ENCODE measurements around the gene C4B. TPM values are rescaled to one million over a fixed set of nuclear protein-coding genes. Genes with fewer than 3 reads are reported as not detected.
"Not testable (repeated sequence)": the region's sequence is repeated elsewhere in the genome, so short reads cannot be mapped to it uniquely, and the experiment has no call there.

C4B gene
- total RNA-seq, 2 experiments from 2014 or later, result 3.0 to 4.0 TPM

DNA sequence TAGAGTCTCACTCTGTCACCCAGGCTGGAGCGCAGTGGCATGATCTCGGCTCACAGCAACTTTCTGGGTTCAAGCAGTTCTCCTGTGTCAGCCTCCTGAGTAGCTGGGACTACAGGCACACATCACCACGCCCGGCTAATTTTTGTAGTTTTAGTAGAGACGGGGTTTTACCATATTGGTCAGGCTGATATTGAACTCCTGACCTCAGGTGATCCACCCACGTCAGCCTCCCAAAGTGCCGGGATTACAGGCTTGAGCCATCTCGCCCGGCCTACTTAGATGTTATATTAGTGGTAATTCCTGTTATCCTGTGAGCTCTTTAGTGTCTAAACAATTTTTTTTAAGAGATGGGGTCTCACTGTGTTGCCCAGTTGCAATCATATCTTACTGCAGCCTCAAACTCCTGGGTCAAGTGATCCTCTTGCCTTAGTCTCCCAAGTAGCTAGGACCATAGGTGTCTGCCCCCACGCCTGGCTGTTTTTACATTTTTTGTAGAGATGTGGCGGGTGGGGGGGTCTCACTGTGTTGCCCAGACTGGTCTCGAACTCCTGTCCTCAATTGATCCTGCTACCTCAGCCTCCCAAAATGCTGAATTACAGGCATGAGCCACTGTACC is 36.7 kb upstream of the C4B start:
- DNase-seq, result no peak
- Mint-ChIP-seq H3K27me3 (no peaks in the 10 kb centered on the region), H3K36me3 (ENCODE audit: low read depth) (peaks cover 10% of the 10 kb centered on the region), H3K9me3 (no peaks in the 10 kb centered on the region), H3K4me3 (no peak overlapping the region), H3K4me1 (ENCODE audit: low read depth) (peaks cover 27% of the 10 kb centered on the region), H3K27ac (peak overlapping the region; percentile 80)
- Histone ChIP-seq H3K27ac (ENCODE audit: low read depth in 1 of 2, low read length in 2 of 2) (no peak overlapping the region), H3K36me3 (ENCODE audit: insufficient read depth, low read length) (no peaks in the 10 kb centered on the region), H3K4me1 (ENCODE audit: insufficient read depth, low read length) (peaks cover 20% of the 10 kb centered on the region), H3K4me3 (ENCODE audit: low read length) (no peak overlapping the region), H3K27me3 (ENCODE audit: control insufficient read depth in 1 of 2, insufficient read depth in 2 of 2, low read length in 2 of 2) (no peaks in the 10 kb centered on the region), H3K9me3 (ENCODE audit: control insufficient read depth in 1 of 2, insufficient read depth in 1 of 2, low read length in 2 of 2) (no peaks in the 10 kb centered on the region)
- intact Hi-C loops (cut with DNase I, micrococcal nuclease), result loop anchor here in 1 of 2 experiments (10.0 kb wide), 2 partner anchors 197 to 823 kb away; partner anchors contain the start of genes AGPAT1, CCHCR1, RNF5 and TCF19
- ATAC-seq (ENCODE audit: poor library complexity), result no peak
- ChIA-PET CTCF (no interaction called here), POLR2A (no interaction called here)
- TF ChIP-seq, protein P1, sequence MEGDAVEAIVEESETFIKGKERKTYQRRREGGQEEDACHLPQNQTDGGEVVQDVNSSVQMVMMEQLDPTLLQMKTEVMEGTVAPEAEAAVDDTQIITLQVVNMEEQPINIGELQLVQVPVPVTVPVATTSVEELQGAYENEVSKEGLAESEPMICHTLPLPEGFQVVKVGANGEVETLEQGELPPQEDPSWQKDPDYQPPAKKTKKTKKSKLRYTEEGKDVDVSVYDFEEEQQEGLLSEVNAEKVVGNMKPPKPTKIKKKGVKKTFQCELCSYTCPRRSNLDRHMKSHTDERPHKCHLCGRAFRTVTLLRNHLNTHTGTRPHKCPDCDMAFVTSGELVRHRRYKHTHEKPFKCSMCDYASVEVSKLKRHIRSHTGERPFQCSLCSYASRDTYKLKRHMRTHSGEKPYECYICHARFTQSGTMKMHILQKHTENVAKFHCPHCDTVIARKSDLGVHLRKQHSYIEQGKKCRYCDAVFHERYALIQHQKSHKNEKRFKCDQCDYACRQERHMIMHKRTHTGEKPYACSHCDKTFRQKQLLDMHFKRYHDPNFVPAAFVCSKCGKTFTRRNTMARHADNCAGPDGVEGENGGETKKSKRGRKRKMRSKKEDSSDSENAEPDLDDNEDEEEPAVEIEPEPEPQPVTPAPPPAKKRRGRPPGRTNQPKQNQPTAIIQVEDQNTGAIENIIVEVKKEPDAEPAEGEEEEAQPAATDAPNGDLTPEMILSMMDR (IDR thresholded peaks at IDR 0.05), result no peak

DNA sequence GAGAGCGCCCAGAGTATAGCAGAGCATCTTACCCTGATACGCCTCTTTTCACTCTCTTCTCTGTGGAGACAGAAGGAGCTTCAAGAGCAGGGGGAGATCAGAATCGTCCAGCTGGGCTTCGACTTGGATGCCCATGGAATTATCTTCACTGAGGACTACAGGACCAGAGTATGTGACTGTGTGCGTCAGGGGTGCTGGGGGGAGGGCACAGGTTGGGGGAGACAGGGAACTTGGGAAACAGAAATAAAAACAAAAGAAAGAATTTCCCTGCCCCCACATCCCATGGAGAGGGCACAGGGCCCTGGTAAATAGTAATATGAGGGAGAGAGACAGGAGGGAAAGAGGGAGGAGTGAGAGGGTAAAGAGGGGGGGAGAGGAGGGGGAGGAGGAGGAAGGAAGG is 35.8 kb upstream of the C4B start:
- peak overlapping the region; percentile 35 to 60 for H3K27ac ChIP-seq (ENCODE audit: low read depth in 1 of 2, low read length in 2 of 2)
- ATAC-seq (ENCODE audit: poor library complexity) (no peak), DNase-seq (no peak)
- no peaks in the 10 kb centered on the region for H3K27me3 ChIP-seq (ENCODE audit: control insufficient read depth in 1 of 2, insufficient read depth in 2 of 2, low read length in 2 of 2)
- ChIA-PET POLR2A (no interaction called here), CTCF (no interaction called here)
- TF ChIP-seq, protein P1 (IDR thresholded peaks at IDR 0.05), result no peak
- H3K36me3 Mint-ChIP-seq (ENCODE audit: low read depth), result peaks cover 4% of the 10 kb centered on the region
- peaks cover 15% of the 10 kb centered on the region for H3K4me1 ChIP-seq (ENCODE audit: insufficient read depth, low read length)
- intact Hi-C loops (cut with DNase I, micrococcal nuclease), result loop anchor here in 1 of 2 experiments (10.0 kb wide), 2 partner anchors 196 to 824 kb away; partner anchors contain the start of genes AGPAT1, CCHCR1, RNF5 and TCF19
- H3K4me3 Mint-ChIP-seq, result peak overlapping the region; percentile 20
- no peaks in the 10 kb centered on the region for H3K27me3 Mint-ChIP-seq
- no peaks in the 10 kb centered on the region for H3K36me3 ChIP-seq (ENCODE audit: insufficient read depth, low read length)
- peaks cover 18% of the 10 kb centered on the region for H3K4me1 Mint-ChIP-seq (ENCODE audit: low read depth)
- no peaks in the 10 kb centered on the region for H3K9me3 Mint-ChIP-seq
- no peaks in the 10 kb centered on the region for H3K9me3 ChIP-seq (ENCODE audit: control insufficient read depth in 1 of 2, insufficient read depth in 1 of 2, low read length in 2 of 2)
- peak overlapping the region; percentile 80 for H3K27ac Mint-ChIP-seq
- H3K4me3 ChIP-seq (ENCODE audit: low read length), result no peak overlapping the region

GRCh38 chr6:31979238-31979898 is 35.2 kb upstream of the C4B start:
- DNase-seq (peak in 2 of 14 experiments; percentile 20 to 29), ATAC-seq (ENCODE audit: poor library complexity) (no peak)
- ChIA-PET CTCF (no interaction called here), POLR2A (interaction anchor here (1.3 kb wide), 1 partner anchor 8 kb away, joined by 3 read pairs; the partner anchor contains the start of gene DXO)
- Mint-ChIP-seq H3K9me3 (no peaks in the 10 kb centered on the region), H3K27ac (peak overlapping the region; percentile 80), H3K4me3 (no peak overlapping the region), H3K36me3 (ENCODE audit: low read depth) (peaks cover 4% of the 10 kb centered on the region), H3K27me3 (no peaks in the 10 kb centered on the region), H3K4me1 (ENCODE audit: low read depth) (peaks cover 17% of the 10 kb centered on the region)
- H3K9me3 ChIP-seq (ENCODE audit: control insufficient read depth in 1 of 2, insufficient read depth in 1 of 2, low read length in 2 of 2), result no peaks in the 10 kb centered on the region
- H3K36me3 ChIP-seq (ENCODE audit: insufficient read depth, low read length), result no peaks in the 10 kb centered on the region
- no peak overlapping the region for H3K4me3 ChIP-seq (ENCODE audit: low read length)
- H3K27ac ChIP-seq (ENCODE audit: low read depth in 1 of 2, low read length in 2 of 2), result peak overlapping the region; percentile 29
- intact Hi-C loops (cut with DNase I, micrococcal nuclease), result loop anchor here in 1 of 2 experiments (10.0 kb wide), 2 partner anchors 195 to 825 kb away; partner anchors contain the start of genes AGPAT1, CCHCR1, RNF5 and TCF19
- H3K27me3 ChIP-seq (ENCODE audit: control insufficient read depth in 1 of 2, insufficient read depth in 2 of 2, low read length in 2 of 2), result no peaks in the 10 kb centered on the region
- TF ChIP-seq, protein P1 (IDR thresholded peaks at IDR 0.05), result no peak
- H3K4me1 ChIP-seq (ENCODE audit: insufficient read depth, low read length), result peaks cover 15% of the 10 kb centered on the region

DNA sequence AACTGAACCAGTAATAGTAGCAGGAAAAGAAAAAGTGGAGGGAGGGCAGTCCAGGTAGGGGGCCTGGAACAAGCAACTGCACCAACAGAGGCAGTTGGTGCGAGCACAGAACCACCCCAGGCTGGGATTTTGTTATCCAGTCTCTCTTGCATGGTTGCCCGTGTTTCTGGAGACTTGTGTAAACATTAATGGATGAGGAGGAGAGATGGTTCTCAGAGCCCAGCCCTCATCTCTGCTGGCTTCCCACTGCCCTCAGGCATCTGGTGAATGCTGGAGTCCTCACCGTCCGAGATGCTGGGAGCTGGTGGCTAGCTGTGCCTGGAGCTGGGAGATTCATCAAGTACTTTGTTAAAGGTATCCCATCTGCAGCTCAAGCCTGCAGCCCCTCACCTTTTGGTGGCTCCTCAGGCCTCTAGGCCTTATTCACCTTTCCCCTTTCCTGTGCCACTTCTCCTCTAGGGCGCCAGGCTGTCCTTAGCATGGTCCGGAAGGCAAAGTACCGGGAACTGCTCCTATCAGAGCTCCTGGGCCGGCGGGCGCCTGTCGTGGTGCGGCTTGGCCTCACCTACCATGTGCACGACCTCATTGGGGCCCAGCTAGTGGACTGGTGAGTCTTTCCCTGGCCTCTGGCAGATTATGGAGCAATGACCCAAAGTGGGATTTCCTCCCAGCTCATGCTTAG is 34.3 kb upstream of the C4B start:
- H3K36me3 ChIP-seq (ENCODE audit: insufficient read depth, low read length); H3K27me3 Mint-ChIP-seq; H3K4me3 Mint-ChIP-seq; H3K27ac ChIP-seq (ENCODE audit: low read depth in 1 of 2, low read length in 2 of 2); DNase-seq; CTCF ChIA-PET; H3K9me3 ChIP-seq (ENCODE audit: control insufficient read depth in 1 of 2, insufficient read depth in 1 of 2, low read length in 2 of 2); H3K36me3 Mint-ChIP-seq (ENCODE audit: low read depth); H3K27me3 ChIP-seq (ENCODE audit: control insufficient read depth in 1 of 2, insufficient read depth in 2 of 2, low read length in 2 of 2); ATAC-seq (ENCODE audit: poor library complexity); H3K4me3 ChIP-seq (ENCODE audit: low read length); H3K9me3 Mint-ChIP-seq; intact Hi-C loops (cut with DNase I, micrococcal nuclease): not testable (repeated sequence)
- Mint-ChIP-seq H3K4me1 (ENCODE audit: low read depth) (peaks cover 17% of the 10 kb centered on the region), H3K27ac (peak overlapping the region; percentile 80)
- POLR2A ChIA-PET, result interaction anchor here (1.3 kb wide), 1 partner anchor 9 kb away, joined by 3 read pairs; the partner anchor contains the start of gene DXO
- H3K4me1 ChIP-seq (ENCODE audit: insufficient read depth, low read length), result peaks cover 15% of the 10 kb centered on the region

GRCh38 chr6:31980998-31981397 is 33.6 kb upstream of the C4B start:
- H3K36me3 Mint-ChIP-seq (ENCODE audit: low read depth); intact Hi-C loops (cut with DNase I, micrococcal nuclease); ATAC-seq (ENCODE audit: poor library complexity); H3K9me3 ChIP-seq (ENCODE audit: control insufficient read depth in 1 of 2, insufficient read depth in 1 of 2, low read length in 2 of 2); H3K4me3 ChIP-seq (ENCODE audit: low read length); H3K27ac ChIP-seq (ENCODE audit: low read depth in 1 of 2, low read length in 2 of 2); DNase-seq; POLR2A ChIA-PET; CTCF ChIA-PET; H3K27me3 ChIP-seq (ENCODE audit: control insufficient read depth in 1 of 2, insufficient read depth in 2 of 2, low read length in 2 of 2); H3K36me3 ChIP-seq (ENCODE audit: insufficient read depth, low read length); H3K4me3 Mint-ChIP-seq; H3K27me3 Mint-ChIP-seq; H3K27ac Mint-ChIP-seq; H3K9me3 Mint-ChIP-seq: not testable (repeated sequence)
- H3K4me1 ChIP-seq (ENCODE audit: insufficient read depth, low read length), result peaks cover 15% of the 10 kb centered on the region
- peaks cover 17% of the 10 kb centered on the region for H3K4me1 Mint-ChIP-seq (ENCODE audit: low read depth)
